G401.6 (cell line): ENCODE results near the gene APOLD1.

Experiments used
- FAIRE-seq: peaks from 2 replicates; lab custom pipeline; 2012; peaks lifted over from hg19 to GRCh38; lab: Jason Lieb, UNC

APOLD1 gene

DNA sequence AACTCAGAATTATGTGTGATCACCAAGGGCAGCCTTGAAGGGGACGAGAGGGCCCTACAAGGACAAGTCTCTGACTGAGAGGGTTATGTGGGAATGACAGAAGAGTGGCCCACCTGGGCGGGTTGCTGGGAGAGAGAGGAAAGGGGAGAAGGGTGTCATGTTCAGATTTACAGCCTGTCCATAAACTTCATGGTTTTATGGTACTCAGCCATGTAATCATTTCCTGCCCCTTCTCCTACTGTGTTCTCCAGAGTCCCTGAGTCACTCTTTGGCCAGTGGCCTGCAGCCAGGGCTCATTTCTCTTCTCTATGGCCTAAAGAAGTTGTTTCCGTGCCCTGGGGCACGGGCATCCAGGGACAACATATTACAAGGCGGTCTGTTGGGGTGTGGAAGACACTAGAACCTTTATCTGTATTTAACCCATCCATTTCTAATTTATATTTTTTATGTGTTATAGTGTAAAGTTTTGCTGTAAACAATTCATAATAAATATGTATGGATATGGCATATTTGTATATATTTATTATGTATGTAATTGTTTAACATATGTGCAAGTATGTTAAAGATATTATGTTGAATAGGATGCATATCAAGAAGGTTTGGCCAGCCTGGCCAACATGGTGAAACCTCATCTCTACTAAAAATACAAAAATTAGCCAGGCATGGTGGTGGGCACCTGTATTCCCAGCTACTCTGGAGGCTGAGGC lies 54.6 kb downstream of the APOLD1 start:
- no peak for FAIRE-seq

DNA sequence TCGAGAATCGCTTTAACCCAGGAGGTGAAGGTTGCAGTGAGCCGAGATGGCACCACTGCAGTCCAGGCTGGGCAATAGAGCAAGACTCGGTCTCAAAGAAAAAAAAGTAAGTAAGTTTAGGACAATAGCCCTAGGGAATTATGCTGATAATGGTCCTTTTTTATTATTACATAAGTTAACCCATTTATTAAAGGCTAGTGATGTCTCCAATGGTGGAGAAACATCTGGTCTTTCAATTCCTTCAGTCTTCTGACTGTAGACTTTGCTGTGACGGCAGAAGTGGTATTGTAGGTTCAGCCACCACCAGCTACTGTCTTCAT lies 55.1 kb downstream of the APOLD1 start:
- FAIRE-seq: no peak
